GM18909 (cell line): ENCODE data around the gene DDOST.
A peak's percentile ranks its signal among the peaks of the same experiment; 100 is the strongest.

Experiments
- ATAC-seq: cut with Tn5 transposase; IDR thresholded peaks from one replicate; pipeline ENCODE4 v1.9.1; 2021; ENCODE audit warnings: mild to moderate bottlenecking; ENCODE audit not compliant: unreplicated experiment, poor library complexity

DDOST gene

GRCh38 chr1:20661207-20662109, at the start of gene DDOST:
TSS of gene DDOST (minus strand) at chr1:20661369. CDS start at chr1:20661350, 19 bp downstream.
- peak; percentile 95 for ATAC-seq

- ATAC-seq = no peak
Observed at GRCh38 chr1:20710469-20711284, 49.5 kb upstream of the DDOST start.

GRCh38 chr1:20709868-20710267, 48.7 kb upstream of the DDOST start:
- ATAC-seq = no peak

- ATAC-seq = no peak
Observed at GRCh38 chr1:20708891-20709290, 47.7 kb upstream of the DDOST start.

- no peak for ATAC-seq
Observed at GRCh38 chr1:20708057-20708456, 46.9 kb upstream of the DDOST start.

- ATAC-seq = no peak
Observed at GRCh38 chr1:20706841-20707240, 45.7 kb upstream of the DDOST start.

- no peak for ATAC-seq
Observed at GRCh38 chr1:20705203-20705755, 44.1 kb upstream of the DDOST start.

- no peak for ATAC-seq
Observed at GRCh38 chr1:20704390-20705202, 43.4 kb upstream of the DDOST start.

- no peak for ATAC-seq
Observed at GRCh38 chr1:20703124-20703756, 42.1 kb upstream of the DDOST start.

- ATAC-seq = no peak
Observed at GRCh38 chr1:20702416-20702815, 41.2 kb upstream of the DDOST start.

- ATAC-seq = no peak
Observed at GRCh38 chr1:20701847-20702246, 40.7 kb upstream of the DDOST start.

- no peak for ATAC-seq
Observed at GRCh38 chr1:20701446-20701845, 40.3 kb upstream of the DDOST start.

- ATAC-seq = no peak
Observed at GRCh38 chr1:20700636-20701215, 39.6 kb upstream of the DDOST start.

- ATAC-seq = no peak
Observed at GRCh38 chr1:20699558-20699957, 38.4 kb upstream of the DDOST start.

- no peak for ATAC-seq
Observed at GRCh38 chr1:20698195-20698910, 37.2 kb upstream of the DDOST start.

GRCh38 chr1:20697563-20697962, 36.4 kb upstream of the DDOST start:
- ATAC-seq = no peak

GRCh38 chr1:20696397-20697333, 35.5 kb upstream of the DDOST start:
- ATAC-seq = peak; percentile 61

GRCh38 chr1:20695515-20695914, 34.3 kb upstream of the DDOST start:
- ATAC-seq = no peak
